NCI-H82 treated with DMSO at 0.1 percent for 48 hours (cell line): ENCODE data around the gene CFAP99.

Source experiments
- DNase-seq: peaks from one replicate; lab custom pipeline; 2025; ENCODE audit not compliant: unreplicated experiment; lab: John Stamatoyannopoulos, UW

Gene CFAP99

DNA sequence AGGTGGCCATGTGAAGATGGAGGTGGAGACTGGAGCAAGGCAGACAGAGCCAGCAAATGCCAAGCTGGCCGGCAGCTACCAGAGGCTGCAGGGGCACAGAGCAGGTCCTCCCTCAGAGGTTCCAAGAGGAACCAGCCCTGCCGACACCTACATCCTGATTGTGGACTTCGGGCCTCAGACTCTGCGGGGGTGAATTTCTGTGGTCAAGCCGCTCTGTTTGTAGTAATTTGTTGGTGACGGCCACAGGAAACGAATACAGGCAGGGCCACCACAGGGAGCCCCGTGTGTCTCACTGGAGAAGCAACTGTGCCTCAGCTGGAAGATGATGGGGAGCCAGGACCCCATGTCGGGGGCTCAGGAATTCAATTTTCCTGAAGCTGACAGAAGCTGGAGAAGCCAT is 28.6 kb upstream of the CFAP99 start:
- no peak for DNase-seq

- DNase-seq, result no peak
Observed at GRCh38 chr4:2390784-2391421, 27.9 kb upstream of the CFAP99 start.

GRCh38 chr4:2393353-2394270 is 25.1 kb upstream of the CFAP99 start:
- DNase-seq, result no peak

DNA sequence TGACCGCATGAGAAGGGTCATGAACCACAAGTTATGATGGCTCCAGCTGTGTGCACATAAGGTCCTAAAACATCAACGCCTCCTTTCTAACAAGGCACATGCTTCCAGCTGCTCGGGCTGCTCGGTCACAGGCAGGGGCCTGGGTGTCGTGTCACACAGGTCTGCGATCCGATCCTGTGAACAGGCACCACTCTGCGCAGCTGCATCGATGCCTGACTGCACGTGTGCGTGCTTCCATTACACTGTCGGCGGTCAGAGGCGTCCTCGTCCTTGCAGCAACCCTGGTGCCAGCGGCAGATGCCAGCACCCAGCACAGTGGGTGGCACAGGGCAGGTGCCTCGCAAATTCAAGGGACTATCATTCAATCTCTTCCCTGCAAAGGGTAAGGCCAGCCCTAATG is 24.2 kb upstream of the CFAP99 start:
- DNase-seq, result no peak

- DNase-seq, result peak; percentile 39
Observed at GRCh38 chr4:2395038-2395437, 23.7 kb upstream of the CFAP99 start.

DNA sequence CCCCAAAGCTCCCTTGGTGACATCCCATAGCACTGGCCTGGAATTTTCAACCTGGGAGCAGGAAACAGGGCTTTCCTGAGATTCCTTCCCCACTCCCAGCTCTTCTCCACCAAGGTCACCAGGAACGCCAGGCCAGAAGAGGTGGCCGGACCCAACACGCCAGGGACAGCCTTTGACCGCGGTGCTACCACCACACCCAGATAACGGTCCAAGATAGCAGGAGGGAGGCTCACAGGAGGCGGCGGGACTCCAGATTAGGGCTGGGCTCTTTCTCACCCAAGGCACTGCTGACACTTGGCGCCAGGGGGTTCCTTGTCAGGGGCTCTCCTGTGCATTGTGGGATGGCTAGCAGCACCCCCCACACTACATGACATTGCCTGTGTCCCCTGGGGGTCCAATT is 23.2 kb upstream of the CFAP99 start:
- no peak for DNase-seq

DNA sequence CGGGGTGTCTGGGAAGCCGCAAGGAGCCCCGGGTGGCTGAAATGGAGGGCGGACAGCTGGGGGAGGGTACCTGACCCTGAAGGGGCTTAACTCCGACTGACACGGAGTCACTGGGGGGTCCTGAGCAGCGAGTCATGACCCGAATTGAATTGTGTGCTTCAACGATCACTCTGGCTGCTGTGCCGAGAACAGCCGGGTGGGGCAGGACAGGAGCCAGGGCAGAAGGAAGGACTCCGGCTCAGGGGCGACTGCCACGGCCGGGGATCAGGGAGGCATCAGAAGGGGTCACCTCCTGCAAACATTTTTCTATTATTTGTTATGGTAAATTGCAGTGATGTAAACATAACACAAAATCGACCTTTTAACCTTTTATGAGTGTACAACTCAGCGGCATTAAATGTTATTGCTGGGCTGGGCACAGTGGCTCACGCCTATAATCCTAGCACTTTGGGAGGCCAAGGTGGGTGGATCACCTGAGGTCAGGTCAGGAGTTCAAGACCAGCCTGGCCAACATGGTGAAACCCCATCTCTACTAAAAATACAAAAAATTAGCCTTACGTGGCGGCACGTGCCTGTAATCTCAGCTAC is 21.9 kb upstream of the CFAP99 start:
- no peak for DNase-seq

DNA sequence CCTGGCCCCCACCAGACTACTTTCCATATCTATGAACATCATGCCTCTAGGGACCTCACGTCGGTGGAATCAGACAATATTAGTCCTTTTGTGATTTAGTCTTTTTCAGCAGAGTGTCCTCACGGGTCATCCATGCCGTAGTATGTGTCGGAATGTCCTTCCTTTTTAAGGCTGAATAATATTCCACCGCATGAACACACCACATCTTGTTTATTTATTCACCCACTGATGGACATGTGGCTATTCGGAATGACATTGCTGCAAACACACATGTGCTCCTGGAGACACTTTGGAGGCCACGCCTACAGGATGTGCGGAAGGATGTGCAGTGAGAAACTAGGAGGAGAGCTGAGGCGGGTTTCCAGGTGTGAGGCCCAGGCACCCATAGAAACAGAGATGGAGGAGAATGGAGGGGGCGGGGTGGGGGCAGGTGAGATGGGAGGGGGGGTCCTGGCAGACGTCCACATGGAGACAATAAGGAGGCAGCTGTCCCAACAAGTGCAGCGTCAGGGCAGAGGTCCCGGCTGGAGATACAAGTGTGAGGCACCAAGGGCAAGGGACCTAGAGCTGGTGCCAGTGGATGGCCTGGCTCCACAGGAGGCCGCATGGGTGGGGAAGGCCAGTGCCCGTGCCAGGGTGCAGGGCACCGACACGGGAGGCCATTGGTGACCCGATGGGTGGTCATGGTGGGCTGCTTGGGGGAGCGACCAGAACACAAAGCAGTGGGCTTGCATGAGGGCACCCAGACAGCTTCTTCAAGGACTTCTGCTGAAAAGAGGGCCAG is 21.0 kb upstream of the CFAP99 start:
- no peak for DNase-seq

DNA sequence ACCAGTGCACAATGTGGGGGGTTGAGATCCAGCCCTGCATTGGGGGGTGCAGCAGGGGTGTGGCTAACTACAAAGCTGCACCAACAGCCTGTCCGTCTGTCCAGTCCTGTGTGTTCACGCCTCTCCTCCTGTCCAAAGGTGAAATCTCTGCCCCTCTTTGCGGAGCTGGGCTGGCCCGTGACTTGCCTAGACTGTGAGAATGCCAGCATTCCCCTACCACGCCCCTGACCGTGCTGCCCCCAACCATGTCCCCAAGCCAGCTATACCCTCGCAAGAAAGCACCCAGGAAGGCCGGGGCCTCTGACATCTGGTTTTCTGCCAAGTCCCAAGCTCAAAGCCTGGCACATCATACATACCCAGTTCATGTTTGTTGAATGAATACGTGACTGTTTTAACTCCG is 19.5 kb upstream of the CFAP99 start:
- no peak for DNase-seq

DNA sequence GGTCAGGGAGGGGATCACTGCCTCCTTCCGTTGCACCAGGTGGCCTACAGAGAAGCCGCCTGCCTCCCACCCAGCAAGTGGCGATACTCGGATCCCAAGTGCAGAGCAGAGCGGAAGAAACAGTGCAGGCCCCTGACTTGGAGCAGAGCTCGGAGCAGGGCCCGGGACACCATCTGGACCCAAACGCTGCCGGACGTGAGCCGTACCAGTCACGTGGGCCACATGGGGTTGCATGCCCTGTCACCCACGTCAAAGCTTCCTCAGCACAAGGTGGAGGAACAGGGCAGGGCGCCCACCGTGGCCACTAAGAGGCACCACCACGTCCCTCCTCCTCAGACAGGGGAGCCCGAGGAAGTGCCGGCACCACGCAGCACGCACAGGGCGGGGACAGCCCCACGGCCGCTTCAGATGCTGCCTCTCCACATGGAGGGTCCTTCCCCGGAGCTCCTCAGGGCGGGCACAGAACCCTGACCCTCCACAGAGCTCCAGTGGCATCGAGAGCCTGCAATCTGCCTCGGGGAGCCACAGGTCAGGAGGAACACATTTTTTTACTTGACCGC is 19.0 kb upstream of the CFAP99 start:
- DNase-seq, result no peak

GRCh38 chr4:2400841-2401609 is 17.7 kb upstream of the CFAP99 start:
- DNase-seq, result no peak

DNA sequence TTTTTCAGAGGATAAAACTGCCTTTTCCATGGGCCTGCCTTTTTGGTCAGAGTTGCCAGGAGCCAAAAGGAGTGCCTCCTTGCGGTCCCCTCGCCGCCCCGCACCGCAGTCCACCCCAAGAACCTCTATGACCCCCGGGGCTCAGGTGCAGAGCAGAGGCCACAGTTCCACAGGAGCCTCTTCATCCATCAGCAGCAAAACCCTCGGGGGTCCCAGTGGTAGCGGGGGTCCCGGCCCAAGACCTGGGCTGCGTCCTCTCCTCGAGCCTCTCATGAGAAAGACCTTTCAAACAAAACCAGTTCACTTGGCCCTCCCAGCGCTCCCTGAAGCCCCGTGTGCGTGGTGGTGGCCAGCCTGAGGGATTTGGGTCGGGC is 17.2 kb upstream of the CFAP99 start:
- DNase-seq, result no peak

- DNase-seq, result peak; percentile 89
Observed at GRCh38 chr4:2402048-2402842, 16.5 kb upstream of the CFAP99 start.

- DNase-seq, result no peak
Observed at GRCh38 chr4:2402941-2403340, 15.8 kb upstream of the CFAP99 start.

DNA sequence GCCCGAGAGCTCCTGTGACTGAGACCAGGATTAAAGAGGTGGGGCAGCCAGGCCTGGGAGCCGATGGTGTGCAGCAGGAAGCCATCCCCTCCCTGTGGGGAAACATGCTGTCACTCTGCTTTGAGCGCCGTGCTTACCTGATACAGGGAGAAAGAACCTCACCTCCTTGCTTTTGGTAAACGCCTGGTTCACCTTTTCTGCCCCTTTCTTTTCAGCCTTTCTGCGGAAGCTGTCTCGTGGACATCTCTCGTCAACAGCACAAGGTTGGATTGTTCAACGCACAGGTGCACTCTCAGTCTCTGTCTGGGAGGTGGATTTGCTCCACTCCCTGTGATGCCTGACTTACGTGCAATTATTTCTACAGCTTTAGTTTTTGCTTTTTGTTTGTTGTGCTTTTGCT is 12.3 kb upstream of the CFAP99 start:
- no peak for DNase-seq

DNA sequence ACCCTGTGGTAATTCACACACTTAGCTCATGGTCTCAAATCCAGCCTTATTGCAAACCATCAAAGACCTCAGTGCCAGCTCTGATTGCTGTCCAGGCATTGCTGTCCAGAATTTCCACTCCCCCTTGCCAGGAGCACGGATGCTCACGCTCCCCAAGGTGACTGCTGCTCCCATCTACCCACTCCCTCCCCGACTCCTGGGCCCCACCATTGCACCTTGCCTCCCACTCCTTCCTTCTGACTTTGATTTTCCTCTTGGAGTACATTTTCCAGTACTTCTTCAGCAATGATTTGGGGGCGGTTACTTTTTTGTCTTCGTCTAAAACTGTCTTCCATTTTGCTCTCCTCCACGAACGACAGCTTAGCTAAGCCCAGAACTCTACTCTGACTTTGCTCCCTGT is 11.8 kb upstream of the CFAP99 start:
- no peak for DNase-seq

GRCh38 chr4:2407991-2408342 is 10.8 kb upstream of the CFAP99 start:
- DNase-seq, result no peak

DNA sequence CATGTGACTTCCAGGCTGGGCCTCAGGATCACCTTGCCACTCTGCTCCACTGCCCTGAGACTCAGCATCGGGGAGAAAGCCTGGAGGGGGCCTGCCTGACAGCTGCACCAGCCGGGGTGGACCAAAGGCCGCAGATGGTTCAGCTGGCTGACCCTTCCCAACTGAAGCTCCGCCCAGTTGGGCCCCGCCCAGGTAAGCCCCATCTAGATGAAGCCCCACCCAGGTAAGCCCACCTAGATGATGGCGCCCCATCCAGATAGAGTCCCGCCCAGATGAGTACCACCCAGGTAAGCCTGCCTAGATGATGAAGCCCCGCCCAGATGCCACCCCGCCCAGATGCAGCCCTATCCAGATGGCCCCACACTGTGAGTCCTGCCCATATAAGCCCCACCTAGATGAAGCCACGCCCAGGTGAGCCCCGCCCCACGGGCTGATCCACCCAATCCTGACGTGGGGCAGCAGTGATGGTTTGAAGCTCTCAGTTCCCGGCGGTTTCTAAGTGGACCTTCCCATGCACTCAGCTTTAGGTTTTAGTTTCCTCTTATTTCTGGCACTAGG is 10.3 kb upstream of the CFAP99 start:
- DNase-seq, result no peak

DNA sequence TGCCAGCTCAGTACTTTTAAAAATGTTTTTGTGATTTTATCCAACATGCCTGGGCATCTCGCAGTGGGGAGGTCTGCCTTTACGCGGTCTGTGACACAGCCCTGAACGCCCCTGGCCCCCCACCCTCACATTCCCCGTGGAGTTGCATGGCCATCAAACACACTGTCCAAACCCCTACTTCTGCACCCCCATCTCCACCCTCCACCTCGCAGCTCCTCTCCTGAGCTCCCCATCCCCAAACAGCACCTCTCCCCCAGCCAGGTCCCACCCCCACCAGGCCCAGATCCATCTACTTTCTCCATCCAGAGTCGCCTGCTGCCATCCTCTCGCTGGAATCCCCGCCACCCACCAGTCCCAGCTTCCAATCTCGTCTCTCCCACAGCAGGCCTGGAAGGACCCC is 9.8 kb upstream of the CFAP99 start:
- no peak for DNase-seq
